MM.1S (cell line): Measurements from ENCODE around the gene IER2.

Experiments
- EZH2 ChIP-seq: fragments of 300-600 bp; sonication (generic); optimal IDR thresholded peaks from 2 replicates; pipeline ENCODE3; 2017; ENCODE audit warnings: low read depth, mild to moderate bottlenecking, antibody characterized with exemption, low read length, mixed read lengths
- EZH2phosphoT487 ChIP-seq: fragments of 300-600 bp; sonication (generic); IDR thresholded peaks from 2 replicates; pipeline ENCODE4 v1.6.1; 2018; ENCODE audit warnings: antibody characterized with exemption, low read length
- TF ChIP-seq, protein P1 (sequence below): fragments of 300-600 bp; sonication (generic); IDR thresholded peaks from 2 replicates; pipeline ENCODE4 v1.5.1; 2016; ENCODE audit warnings: antibody characterized with exemption, low read length, mixed read lengths

DNA sequence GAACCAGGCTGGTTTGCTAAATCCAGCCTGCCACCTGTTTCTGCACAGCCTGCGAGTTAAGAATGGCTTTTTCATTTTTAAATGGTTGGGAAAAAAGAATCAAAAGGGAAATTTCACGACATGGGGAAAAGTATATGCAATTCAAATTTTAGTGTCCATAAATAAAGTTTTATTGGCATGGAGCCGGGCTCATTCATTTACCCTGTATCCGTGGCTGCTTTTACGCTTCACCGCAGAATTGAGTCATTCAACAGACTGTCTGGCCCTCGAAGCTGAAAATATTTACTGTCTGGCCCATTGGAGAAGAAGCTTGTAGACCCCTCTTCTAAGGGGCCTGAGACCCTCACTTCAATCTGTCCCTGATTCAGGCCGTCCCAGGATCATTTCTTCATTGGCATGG is 26.1 kb downstream of the IER2 start:
- TF ChIP-seq EZH2, result no peak
- TF ChIP-seq, protein P1, sequence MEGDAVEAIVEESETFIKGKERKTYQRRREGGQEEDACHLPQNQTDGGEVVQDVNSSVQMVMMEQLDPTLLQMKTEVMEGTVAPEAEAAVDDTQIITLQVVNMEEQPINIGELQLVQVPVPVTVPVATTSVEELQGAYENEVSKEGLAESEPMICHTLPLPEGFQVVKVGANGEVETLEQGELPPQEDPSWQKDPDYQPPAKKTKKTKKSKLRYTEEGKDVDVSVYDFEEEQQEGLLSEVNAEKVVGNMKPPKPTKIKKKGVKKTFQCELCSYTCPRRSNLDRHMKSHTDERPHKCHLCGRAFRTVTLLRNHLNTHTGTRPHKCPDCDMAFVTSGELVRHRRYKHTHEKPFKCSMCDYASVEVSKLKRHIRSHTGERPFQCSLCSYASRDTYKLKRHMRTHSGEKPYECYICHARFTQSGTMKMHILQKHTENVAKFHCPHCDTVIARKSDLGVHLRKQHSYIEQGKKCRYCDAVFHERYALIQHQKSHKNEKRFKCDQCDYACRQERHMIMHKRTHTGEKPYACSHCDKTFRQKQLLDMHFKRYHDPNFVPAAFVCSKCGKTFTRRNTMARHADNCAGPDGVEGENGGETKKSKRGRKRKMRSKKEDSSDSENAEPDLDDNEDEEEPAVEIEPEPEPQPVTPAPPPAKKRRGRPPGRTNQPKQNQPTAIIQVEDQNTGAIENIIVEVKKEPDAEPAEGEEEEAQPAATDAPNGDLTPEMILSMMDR, result no peak
- no peak for TF ChIP-seq EZH2phosphoT487
